HCT116 (cell line): Measurements from ENCODE around the gene SYTL2. TPM values are rescaled to one million over a fixed set of nuclear protein-coding genes. Genes with fewer than 3 reads are reported as not detected.
"Not testable (repeated sequence)": the region's sequence is repeated elsewhere in the genome, so short reads cannot be mapped to it uniquely, and the experiment has no call there.

Experiments used
- ATAC-seq: fragments of 200-7000 bp; cut with Tn5 transposase; 2 replicates; pipeline ENCODE4 v1.9.1; 2020; ENCODE audit warnings: mild to moderate bottlenecking, moderate library complexity
- BruUV-seq: library from RNA; stranded (reverse); fragments of 400-500 nt; replicated peaks from 2 replicates; lab custom pipeline; 2021; lab: Mats Ljungman, UMichigan
- CTCF ChIA-PET: fragments of 300-600 bp; sonication (Branson Sonifier 250); formaldehyde crosslinking; loops from one replicate; lab custom pipeline; 2021; ENCODE audit warnings: antibody characterized with exemption; lab: Charles Lee
- POLR2A ChIA-PET: fragments of 300-600, 350-600 bp; sonication (Branson Sonifier 250); formaldehyde crosslinking; loops from one replicate; lab custom pipeline; 2021; ENCODE audit warnings: antibody characterized with exemption; lab: Charles Lee
- RAD21 ChIA-PET, 2 experiments: fragments of 300-600 bp; sonication (Branson Sonifier 250); formaldehyde crosslinking; loops; one replicate each; lab custom pipeline; 2023; ENCODE audit warnings: low total read pairs in 2 of 2; ENCODE audit not compliant: uncharacterized antibody in 2 of 2, unreplicated experiment in 2 of 2, low non-redundant PET in 1 of 2; lab: Charles Lee
- DNase-seq: peaks from one replicate; pipeline ENCODE4 v3.0.0-alpha.2; 2010; ENCODE audit warnings: low read depth, low spot score
- H2AFZ ChIP-seq: fragments of 200-600 bp; shearing (Covaris generic), sonication (generic); 2 replicates; pipeline ENCODE4 v1.6.1; 2017; ENCODE audit warnings: low read depth, mixed run types, mixed read lengths, antibody characterized with exemption, low read length; ENCODE audit not compliant: poor library complexity, severe bottlenecking
- H3K27ac ChIP-seq: 2 replicates; pipeline ENCODE4 v1.5.1; 2012; ENCODE audit warnings: low read depth, low read length
- H3K27me3 ChIP-seq: fragments of 200-600 bp; sonication (generic); 2 replicates; pipeline ENCODE4 v1.6.1; 2016; ENCODE audit warnings: mixed run types, low read length, mixed read lengths; ENCODE audit not compliant: insufficient read depth
- H3K36me3 ChIP-seq, 2 experiments: fragments of 200-500 bp in 1 of 2; fragments of 200-600 bp in 1 of 2; sonication (Bioruptor generic) in 1 of 2; sonication (generic) in 1 of 2; 2 replicates each; pipeline versions ENCODE4 v1.5.1 to v1.6.1; 2014 to 2016; ENCODE audit warnings: low read length in 2 of 2, inconsistent platforms in 1 of 2, mixed read lengths in 1 of 2, mixed run types in 1 of 2; ENCODE audit not compliant: insufficient read depth in 2 of 2, control insufficient read depth in 1 of 2
- H3K4me1 ChIP-seq, 2 experiments: fragments of 200-600 bp in 1 of 2; sonication (generic) in 1 of 2; 2 replicates each; pipeline versions ENCODE4 v1.5.1 to v1.6.1; 2012 to 2017; ENCODE audit warnings: low read length in 2 of 2, inconsistent platforms in 1 of 2, mild to moderate bottlenecking in 1 of 2, mixed read lengths in 1 of 2, mixed run types in 1 of 2, moderate library complexity in 1 of 2; ENCODE audit not compliant: insufficient read depth in 2 of 2, control insufficient read depth in 1 of 2
- H3K4me2 ChIP-seq: fragments of 200-600 bp; sonication (generic); 2 replicates; pipeline ENCODE4 v1.6.1; 2017; ENCODE audit warnings: mixed run types, low read length, mixed read lengths
- H3K4me3 ChIP-seq, 2 experiments: fragments of 200-600 bp in 1 of 2; sonication (generic) in 1 of 2; replicated peaks in 1 of 2; 2 replicates each; pipeline ENCODE4 v1.5.1; 2011 to 2016; ENCODE audit warnings: low read length in 2 of 2, control low read depth in 1 of 2, low read depth in 1 of 2, mild to moderate bottlenecking in 1 of 2, mixed read lengths in 1 of 2, mixed run types in 1 of 2
- H3K79me2 ChIP-seq: fragments of 200-600 bp; sonication (generic); 2 replicates; pipeline ENCODE4 v1.6.1; 2017; ENCODE audit warnings: mild to moderate bottlenecking, mixed run types, low read length, moderate library complexity, mixed read lengths; ENCODE audit not compliant: insufficient read depth
- H3K9ac ChIP-seq: fragments of 200-600 bp; sonication (generic); 2 replicates; pipeline ENCODE4 v1.6.1; 2016; ENCODE audit warnings: low read length, mixed read lengths
- H3K9me2 ChIP-seq: fragments of 200-600 bp; sonication (generic), shearing (Covaris generic); 2 replicates; pipeline ENCODE4 v1.6.1; 2017; ENCODE audit warnings: mixed run types, mild to moderate bottlenecking, moderate library complexity; ENCODE audit not compliant: insufficient read depth
- H3K9me3 ChIP-seq, 2 experiments: fragments of 200-500 bp in 1 of 2; fragments of 200-600 bp in 1 of 2; sonication (Bioruptor generic) in 1 of 2; sonication (generic) in 1 of 2; 2 replicates each; pipeline ENCODE4 v1.6.1; 2014 to 2017; ENCODE audit warnings: low read length in 2 of 2, mixed read lengths in 2 of 2, inconsistent platforms in 1 of 2, low read depth in 1 of 2, mild to moderate bottlenecking in 1 of 2, mixed run types in 1 of 2, moderate library complexity in 1 of 2; ENCODE audit not compliant: control insufficient read depth in 1 of 2, insufficient read depth in 1 of 2
- H4K20me1 ChIP-seq: fragments of 200-600 bp; sonication (generic), shearing (Covaris generic); 2 replicates; pipeline ENCODE4 v1.6.1; 2017; ENCODE audit warnings: mixed run types, mild to moderate bottlenecking, moderate library complexity; ENCODE audit not compliant: insufficient read depth
- ELF1 ChIP-seq: IDR thresholded peaks from 2 replicates; pipeline ENCODE4 v1.6.1; 2012; ENCODE audit warnings: low read depth, borderline replicate concordance
- EZH2 ChIP-seq: fragments of 200-600 bp; sonication (generic); IDR thresholded peaks from 2 replicates; pipeline ENCODE4 v1.6.1; 2017; ENCODE audit warnings: antibody characterized with exemption, mixed run types
- EZH2phosphoT487 ChIP-seq: fragments of 200-600 bp; IDR thresholded peaks from 2 replicates; pipeline ENCODE4 v1.6.1; 2018; ENCODE audit warnings: antibody characterized with exemption, borderline replicate concordance
- RAD21 ChIP-seq: IDR thresholded peaks from 2 replicates; pipeline ENCODE4 v1.6.1; 2012; ENCODE audit warnings: low read depth, mild to moderate bottlenecking
- SIN3A ChIP-seq: IDR thresholded peaks from 2 replicates; pipeline ENCODE4 v1.6.1; 2012; ENCODE audit warnings: low read depth
- SP1 ChIP-seq: IDR thresholded peaks from 2 replicates; pipeline ENCODE4 v1.6.1; 2012; ENCODE audit warnings: low read depth
- ZBTB33 ChIP-seq: IDR thresholded peaks from 2 replicates; pipeline ENCODE4 v1.6.1; 2011; ENCODE audit warnings: mild to moderate bottlenecking, low read length, moderate library complexity; ENCODE audit not compliant: insufficient replicate concordance; ENCODE audit errors: extremely low read depth
- intact Hi-C: fragments of 100-400 bp; cut with micrococcal nuclease; formaldehyde crosslinking; loops from 2 replicates; pipeline ENCODE4 v1.10.0; 2022
- total RNA-seq: library from RNA; stranded (reverse); gene quantifications from one replicate; pipeline ENCODE4 v1.2.1, GENCODE V29; 2021; ENCODE audit not compliant: unreplicated experiment
- TF ChIP-seq, protein P1 (sequence below): IDR thresholded peaks from 2 replicates; pipeline ENCODE4 v1.6.1; 2012

Gene SYTL2
- total RNA-seq, 1 experiment from 2014 or later: 12.6 TPM

GRCh38 chr11:85656777-85657176 is 154.2 kb downstream of the SYTL2 start (continued):
- no peak for TF ChIP-seq ZBTB33
- TF ChIP-seq, protein P1, sequence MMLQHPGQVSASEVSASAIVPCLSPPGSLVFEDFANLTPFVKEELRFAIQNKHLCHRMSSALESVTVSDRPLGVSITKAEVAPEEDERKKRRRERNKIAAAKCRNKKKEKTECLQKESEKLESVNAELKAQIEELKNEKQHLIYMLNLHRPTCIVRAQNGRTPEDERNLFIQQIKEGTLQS: no peak
- TF ChIP-seq SIN3A: no peak
- TF ChIP-seq ELF1: no peak
- no peak for TF ChIP-seq SP1
- no peak for TF ChIP-seq EZH2phosphoT487
- TF ChIP-seq RAD21: no peak
- no peak for TF ChIP-seq EZH2

- Histone ChIP-seq H3K36me3 (peaks cover 20 to 28% of the 10 kb centered on the region in 2 experiments), H4K20me1 (peaks cover 23% of the 10 kb centered on the region), H3K79me2 (peaks cover 62% of the 10 kb centered on the region)
- CTCF ChIA-PET, ATAC-seq, H3K4me1 ChIP-seq, H3K9ac ChIP-seq, POLR2A ChIA-PET, H3K9me3 ChIP-seq, H3K27ac ChIP-seq, BruUV-seq, DNase-seq, H2AFZ ChIP-seq, H3K4me2 ChIP-seq, intact Hi-C loops, H3K9me2 ChIP-seq, RAD21 ChIA-PET, H3K4me3 ChIP-seq, H3K27me3 ChIP-seq: not testable (repeated sequence)
Observed at GRCh38 chr11:85654343-85654742, 156.6 kb downstream of the SYTL2 start.
